IMR-90 (cell line): ENCODE measurements around the gene TAOK1. TPM values are rescaled to one million over a fixed set of nuclear protein-coding genes. Genes with fewer than 3 reads are reported as not detected.

Source experiments
- ATAC-seq: fragments of 200-7000 bp; cut with Tn5 transposase; 2 replicates; pipeline ENCODE4 v1.9.1; 2020; ENCODE audit warnings: low read depth, mild to moderate bottlenecking, moderate library complexity
- BruUV-seq: library from RNA; stranded (reverse); fragments of 400-500 nt; replicated peaks from 2 replicates; lab custom pipeline; 2021; lab: Mats Ljungman, UMichigan
- CTCF ChIA-PET: fragments of 300-600 bp; formaldehyde crosslinking; extraction: SDS; loops from one replicate; lab custom pipeline; 2021; ENCODE audit warnings: antibody characterized with exemption; lab: Yijun Ruan, JAX
- POLR2A ChIA-PET: fragments of 300-600 bp; sonication (Branson Sonifier 250); formaldehyde crosslinking; loops from one replicate; lab custom pipeline; 2022; ENCODE audit warnings: antibody characterized with exemption; ENCODE audit not compliant: unreplicated experiment; lab: Charles Lee
- DNase-seq: peaks from one replicate; pipeline ENCODE4 v3.0.0; 2013
- H2AFZ ChIP-seq: replicated peaks from 2 replicates; pipeline ENCODE3; 2013; ENCODE audit warnings: low read length, mild to moderate bottlenecking; ENCODE audit not compliant: poor library complexity
- H2AK5ac ChIP-seq: 2 replicates; pipeline ENCODE4 v1.6.1; 2013; ENCODE audit warnings: low read depth, low read length, inconsistent platforms
- H2AK9ac ChIP-seq: replicated peaks from 2 replicates; pipeline ENCODE3; 2013; ENCODE audit warnings: mild to moderate bottlenecking, low read depth, low read length, moderate library complexity; ENCODE audit not compliant: poor library complexity
- H2BK120ac ChIP-seq: 2 replicates; pipeline ENCODE4 v1.6.1; 2013; ENCODE audit warnings: low read depth, low read length, inconsistent platforms
- H2BK15ac ChIP-seq: 3 replicates; pipeline ENCODE4 v1.6.1; 2013; ENCODE audit warnings: low read depth, low read length, inconsistent platforms
- H2BK20ac ChIP-seq: 2 replicates; pipeline ENCODE4 v1.6.1; 2013; ENCODE audit warnings: low read depth, mild to moderate bottlenecking, inconsistent platforms, low read length, moderate library complexity
- H2BK5ac ChIP-seq: 2 replicates; pipeline ENCODE4 v1.6.1; 2013; ENCODE audit warnings: mild to moderate bottlenecking, low read depth, low read length, inconsistent platforms; ENCODE audit not compliant: poor library complexity, severe bottlenecking
- H3K14ac ChIP-seq: replicated peaks from 2 replicates; pipeline ENCODE4 v1.6.1; 2013; ENCODE audit warnings: low read depth, low read length, inconsistent platforms
- H3K18ac ChIP-seq: 2 replicates; pipeline ENCODE4 v1.6.1; 2013; ENCODE audit warnings: low read depth, low read length, control low read depth
- H3K23ac ChIP-seq: 2 replicates; pipeline ENCODE4 v1.6.1; 2013; ENCODE audit warnings: low read depth, low read length, inconsistent platforms
- H3K27ac ChIP-seq: 2 replicates; pipeline ENCODE4 v1.5.1; 2013; ENCODE audit warnings: mild to moderate bottlenecking, control low read depth, low read length; ENCODE audit not compliant: insufficient read depth
- H3K27me3 ChIP-seq: 2 replicates; pipeline ENCODE4 v1.6.1; 2013; ENCODE audit warnings: low read length; ENCODE audit not compliant: control insufficient read depth, insufficient read depth
- H3K36me3 ChIP-seq: 2 replicates; pipeline ENCODE4 v1.6.1; 2013; ENCODE audit warnings: low read length, mixed read lengths; ENCODE audit not compliant: control insufficient read depth, insufficient read depth
- H3K4ac ChIP-seq: 2 replicates; pipeline ENCODE4 v1.6.1; 2013; ENCODE audit warnings: low read depth, low read length, inconsistent platforms
- H3K4me1 ChIP-seq: 2 replicates; pipeline ENCODE4 v1.6.1; 2013; ENCODE audit warnings: low read length, mixed read lengths; ENCODE audit not compliant: control insufficient read depth, insufficient read depth
- H3K4me2 ChIP-seq: 2 replicates; pipeline ENCODE4 v1.6.1; 2013; ENCODE audit warnings: low read depth, mild to moderate bottlenecking, control low read depth, low read length, moderate library complexity
- H3K4me3 ChIP-seq: 2 replicates; pipeline ENCODE4 v1.5.1; 2013; ENCODE audit warnings: low read depth, mild to moderate bottlenecking, control low read depth, low read length, moderate library complexity; ENCODE audit not compliant: insufficient read depth
- H3K56ac ChIP-seq: 2 replicates; pipeline ENCODE4 v1.6.1; 2013; ENCODE audit warnings: low read length, inconsistent platforms; ENCODE audit not compliant: insufficient read depth; ENCODE audit errors: extremely low read depth
- H3K79me1 ChIP-seq, 2 experiments: 2 replicates each; pipeline ENCODE4 v1.6.1; 2013; ENCODE audit warnings: low read length in 2 of 2, inconsistent platforms in 1 of 2, low read depth in 1 of 2
- H3K9ac ChIP-seq: 2 replicates; pipeline ENCODE4 v1.6.1; 2013; ENCODE audit warnings: low read depth, low read length, control low read depth
- H3K9me1 ChIP-seq: 2 replicates; pipeline ENCODE4 v1.6.1; 2013; ENCODE audit warnings: low read length, inconsistent platforms; ENCODE audit not compliant: insufficient read depth
- H3K9me3 ChIP-seq: 2 replicates; pipeline ENCODE4 v1.6.1; 2013; ENCODE audit warnings: low read length; ENCODE audit not compliant: control insufficient read depth, insufficient read depth
- H4K20me1 ChIP-seq: 2 replicates; pipeline ENCODE4 v1.6.1; 2013; ENCODE audit warnings: low read length, inconsistent platforms; ENCODE audit not compliant: insufficient read depth
- H4K5ac ChIP-seq: 2 replicates; pipeline ENCODE4 v1.6.1; 2013; ENCODE audit warnings: mild to moderate bottlenecking, low read depth, low read length, control low read depth
- H4K8ac ChIP-seq, 2 experiments: 2 replicates each; pipeline ENCODE4 v1.6.1; 2013; ENCODE audit warnings: low read depth in 2 of 2, low read length in 2 of 2, control low read depth in 1 of 2, inconsistent platforms in 1 of 2
- H4K91ac ChIP-seq: 2 replicates; pipeline ENCODE4 v1.6.1; 2013; ENCODE audit warnings: low read depth, low read length, inconsistent platforms; ENCODE audit not compliant: insufficient read depth
- NFE2L2 ChIP-seq: fragments of 150-350 bp; IDR thresholded peaks from 2 replicates; pipeline ENCODE4 v1.6.1; 2016; ENCODE audit warnings: low read depth, mild to moderate bottlenecking, low read length
- POLR2A ChIP-seq: IDR thresholded peaks from 2 replicates; pipeline ENCODE4 v1.6.1; 2012; ENCODE audit warnings: mild to moderate bottlenecking, low read depth, low read length
- RAD21 ChIP-seq: IDR thresholded peaks from 2 replicates; pipeline ENCODE4 v1.6.1; 2012; ENCODE audit warnings: low read length, improper control_type of control experiment
- RFX5 ChIP-seq: IDR thresholded peaks from 2 replicates; pipeline ENCODE4 v1.8.0; 2012; ENCODE audit warnings: low read depth, mild to moderate bottlenecking, low read length, moderate library complexity
- SMC3 ChIP-seq: fragments of 150-350 bp; IDR thresholded peaks from 2 replicates; pipeline ENCODE4 v1.6.1; 2016; ENCODE audit warnings: low read depth, mild to moderate bottlenecking, antibody characterized with exemption, low read length, moderate library complexity
- USF2 ChIP-seq: fragments of 150-350 bp; IDR thresholded peaks from 2 replicates; pipeline ENCODE4 v1.6.1; 2017; ENCODE audit warnings: mild to moderate bottlenecking, antibody characterized with exemption, low read length, low read depth
- WGBS, 2 experiments: methylation state at CpG; one replicate each; pipeline versions ENCODE4 v1.1.5 to v1.1.7; 2013; ENCODE audit warnings: missing lambda C conversion rate in 2 of 2; ENCODE audit not compliant: insufficient read length in 1 of 2; ENCODE audit errors: extremely low coverage in 2 of 2; 5-methylcytosine and 5-hydroxymethylcytosine counted together
- dilution Hi-C: fragments of 300-500 bp; cut with HindIII; formaldehyde crosslinking; loops from one replicate; pipeline ENCODE4 v1.14.3; 2018; ENCODE audit warnings: low sequenced_read_pairs; ENCODE audit not compliant: unreplicated experiment
- in situ Hi-C: fragments of 300-500 bp; cut with MboI; formaldehyde crosslinking; loops from 3 replicates; pipeline ENCODE4 v1.14.3; 2019; ENCODE audit warnings: low sequenced_read_pairs, inconsistent platforms, mixed read lengths
- intact Hi-C: fragments of 100-400 bp; cut with micrococcal nuclease; formaldehyde crosslinking; loops from 2 replicates; pipeline ENCODE4 v1.10.0; 2022
- polyA plus RNA-seq, 3 experiments: library from polyadenylated mRNA; depleted of rRNA; stranded (reverse); fragments of >200 nt; gene quantifications; 2 replicates each; pipeline ENCODE4 v1.2.3, GENCODE V29; 2012; ENCODE audit warnings: low replicate concordance in 1 of 3
- total RNA-seq: library from RNA; depleted of rRNA; stranded (reverse); fragments of >200 nt; gene quantifications from 2 replicates; pipeline ENCODE4 v1.2.3, GENCODE V29; 2012
- TF ChIP-seq, protein P1 (sequence below): conservative IDR thresholded peaks from 2 replicates; pipeline ENCODE4 v1.5.1; 2012; ENCODE audit warnings: mild to moderate bottlenecking, low read depth, low read length, improper control_type of control experiment

The TAOK1 gene
- total and polyA plus RNA-seq, 2 of the 4 experiments (the other 2 are of a cell fraction) = 9.8 to 91.8 TPM

- Histone ChIP-seq H2AFZ (peak overlapping the region; percentile 80), H2BK5ac (peak overlapping the region; percentile 43), H3K9me1 (peaks cover 26% of the 10 kb centered on the region), H2AK5ac (peak overlapping the region; percentile 73), H3K14ac (peak overlapping the region; percentile 77), H3K9ac (peak overlapping the region; percentile 76), H3K79me1 (peaks cover 33 to 70% of the 10 kb centered on the region in 2 experiments), H4K20me1 (peaks cover 63% of the 10 kb centered on the region), H3K4me1 (peaks cover 44% of the 10 kb centered on the region), H3K23ac (peak overlapping the region; percentile 79), H3K56ac (peak overlapping the region; percentile 18; the same call in 1 of the 2 replicates), H3K9me3 (no peaks in the 10 kb centered on the region), H3K18ac (no peak overlapping the region), H3K27me3 (no peaks in the 10 kb centered on the region), H3K36me3 (peaks cover 4% of the 10 kb centered on the region), H3K4me3 (peak overlapping the region; percentile 85), H3K27ac (peak overlapping the region; percentile 59), H2BK15ac (no peak overlapping the region), H4K91ac (peak overlapping the region; percentile 21; the same call in 1 of the 2 replicates), H3K4me2 (peak overlapping the region; percentile 92), H2BK120ac (no peak overlapping the region), H2BK20ac (no peak overlapping the region), H4K8ac (peak overlapping the region in 1 of 2 experiments; percentile 19; a peak in 1 of 4 replicates), H2AK9ac (peak overlapping the region; percentile 93), H3K4ac (peak overlapping the region; percentile 77), H4K5ac (no peak overlapping the region)
- BruUV-seq = no TSS peak
- TF ChIP-seq POLR2A (no peak), NFE2L2 (no peak), RFX5 (no peak), SMC3 (no peak), USF2 (no peak), RAD21 (no peak)
- TF ChIP-seq, protein P1, sequence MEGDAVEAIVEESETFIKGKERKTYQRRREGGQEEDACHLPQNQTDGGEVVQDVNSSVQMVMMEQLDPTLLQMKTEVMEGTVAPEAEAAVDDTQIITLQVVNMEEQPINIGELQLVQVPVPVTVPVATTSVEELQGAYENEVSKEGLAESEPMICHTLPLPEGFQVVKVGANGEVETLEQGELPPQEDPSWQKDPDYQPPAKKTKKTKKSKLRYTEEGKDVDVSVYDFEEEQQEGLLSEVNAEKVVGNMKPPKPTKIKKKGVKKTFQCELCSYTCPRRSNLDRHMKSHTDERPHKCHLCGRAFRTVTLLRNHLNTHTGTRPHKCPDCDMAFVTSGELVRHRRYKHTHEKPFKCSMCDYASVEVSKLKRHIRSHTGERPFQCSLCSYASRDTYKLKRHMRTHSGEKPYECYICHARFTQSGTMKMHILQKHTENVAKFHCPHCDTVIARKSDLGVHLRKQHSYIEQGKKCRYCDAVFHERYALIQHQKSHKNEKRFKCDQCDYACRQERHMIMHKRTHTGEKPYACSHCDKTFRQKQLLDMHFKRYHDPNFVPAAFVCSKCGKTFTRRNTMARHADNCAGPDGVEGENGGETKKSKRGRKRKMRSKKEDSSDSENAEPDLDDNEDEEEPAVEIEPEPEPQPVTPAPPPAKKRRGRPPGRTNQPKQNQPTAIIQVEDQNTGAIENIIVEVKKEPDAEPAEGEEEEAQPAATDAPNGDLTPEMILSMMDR = no peak
- 4% methylated on average over 3 of the region's 8 CpGs; no CpG with 5 or more reads in 1 of the 2 experiments for WGBS, 2 experiments
- ChIA-PET POLR2A (no interaction called here), CTCF (interaction anchor here (1.1 kb wide), 1 partner anchor 15 kb away, joined by 3 read pairs; no protein-coding TSS in a partner anchor)
- DNase-seq = no peak
- ATAC-seq = no peak
- intact Hi-C loops (loop anchor here (1.0 kb wide), 1 partner anchor 294 kb away; the partner anchor contains the start of gene NUFIP2), dilution Hi-C loops (no loop called here), in situ Hi-C loops (no loop called here)
Observed at GRCh38 chr17:29588017-29588561, 197.9 kb downstream of the TAOK1 start.
